CD4-positive, alpha-beta T cell (primary cell): Measurements from ENCODE around the gene NID2. TPM values are rescaled to one million over a fixed set of nuclear protein-coding genes. Genes with fewer than 3 reads are reported as not detected.

Experiments
- ATAC-seq: fragments of 200-7000 bp; cut with Tn5 transposase; one replicate; pipeline ENCODE4 v1.10.0; 2022; ENCODE audit warnings: mild to moderate bottlenecking; ENCODE audit not compliant: poor library complexity
- CTCF ChIA-PET: fragments of 350-600 bp; sonication (Branson Sonifier 250); formaldehyde crosslinking; loops from one replicate; lab custom pipeline; 2021; ENCODE audit warnings: antibody characterized with exemption, inconsistent platforms; lab: Charles Lee
- POLR2A ChIA-PET: fragments of 350-600 bp; sonication (Branson Sonifier 250); formaldehyde crosslinking; loops from one replicate; lab custom pipeline; 2021; ENCODE audit warnings: antibody characterized with exemption, inconsistent platforms; lab: Charles Lee
- DNase-seq, 14 experiments: peaks; one replicate each; pipeline ENCODE4 v3.0.0-alpha.2; 2013 to 2020; ENCODE audit warnings: mixed read lengths in 2 of 14
- H3K27ac ChIP-seq, 2 donors: one replicate each; pipeline versions ENCODE4 v1.5.1 to v1.7.0; 2013; ENCODE audit warnings: low read length in 2 of 2, low read depth in 1 of 2, mild to moderate bottlenecking in 1 of 2
- H3K27me3 ChIP-seq, 2 experiments: 1 replicate in 1 of 2; 2 replicates in 1 of 2; pipeline versions ENCODE4 v1.6.1 to v1.7.0; 2013; ENCODE audit warnings: low read length in 2 of 2, control low read depth in 1 of 2, mild to moderate bottlenecking in 1 of 2, moderate library complexity in 1 of 2; ENCODE audit not compliant: insufficient read depth in 2 of 2, control insufficient read depth in 1 of 2
- H3K36me3 ChIP-seq: one replicate; pipeline ENCODE4 v1.6.1; 2013; ENCODE audit warnings: low read length, control low read depth; ENCODE audit not compliant: insufficient read depth
- H3K4me1 ChIP-seq: one replicate; pipeline ENCODE4 v1.6.1; 2013; ENCODE audit warnings: low read length, control low read depth; ENCODE audit not compliant: insufficient read depth
- H3K4me3 ChIP-seq: one replicate; pipeline ENCODE4 v1.5.1; 2013; ENCODE audit warnings: mild to moderate bottlenecking, low read length, moderate library complexity
- H3K9me3 ChIP-seq, 2 experiments: 1 replicate in 1 of 2; 2 replicates in 1 of 2; pipeline versions ENCODE4 v1.6.1 to v1.7.0; 2013; ENCODE audit warnings: low read length in 2 of 2, mild to moderate bottlenecking in 2 of 2, control low read depth in 1 of 2, moderate library complexity in 1 of 2; ENCODE audit not compliant: control insufficient read depth in 1 of 2, insufficient read depth in 1 of 2
- H3K27ac Mint-ChIP-seq: one replicate; pipeline ENCODE4 v1.8.0; 2020; ENCODE audit warnings: mixed read lengths
- H3K27me3 Mint-ChIP-seq: one replicate; pipeline ENCODE4 v1.8.0; 2021; ENCODE audit warnings: mixed read lengths
- H3K36me3 Mint-ChIP-seq: one replicate; pipeline ENCODE4 v1.8.0; 2021; ENCODE audit warnings: low read depth, mixed read lengths
- H3K4me1 Mint-ChIP-seq: one replicate; pipeline ENCODE4 v1.8.0; 2021; ENCODE audit warnings: low read depth, mixed read lengths
- H3K4me3 Mint-ChIP-seq: one replicate; pipeline ENCODE4 v1.8.0; 2020; ENCODE audit warnings: mild to moderate bottlenecking, mixed read lengths
- H3K9me3 Mint-ChIP-seq: one replicate; pipeline ENCODE4 v1.8.0; 2020; ENCODE audit warnings: mixed read lengths
- intact Hi-C, 2 experiments: fragments of 100-400 bp; cut with DNase I in 1 of 2; cut with micrococcal nuclease in 1 of 2; formaldehyde crosslinking; loops; one replicate each; pipeline versions ENCODE4 v1.15.1 to v1.9.0; 2023 to 2025; cut with DNase I, micrococcal nuclease
- total RNA-seq, 174 experiments: library from RNA in 2 of 174; stranded (reverse) in 2 of 174; gene quantifications; one replicate each; pipeline ENCODE4 v1.2.3 and lab custom pipeline; 2021 to 2026
- TF ChIP-seq, protein P1 (sequence below): fragments of 200-600 bp; IDR thresholded peaks from one replicate; pipeline ENCODE4 v1.8.0; 2022; ENCODE audit warnings: antibody characterized with exemption, mild to moderate bottlenecking

NID2 gene
- total RNA-seq, 2 experiments from 2014 or later = 0.19 TPM; not detected in 1

DNA sequence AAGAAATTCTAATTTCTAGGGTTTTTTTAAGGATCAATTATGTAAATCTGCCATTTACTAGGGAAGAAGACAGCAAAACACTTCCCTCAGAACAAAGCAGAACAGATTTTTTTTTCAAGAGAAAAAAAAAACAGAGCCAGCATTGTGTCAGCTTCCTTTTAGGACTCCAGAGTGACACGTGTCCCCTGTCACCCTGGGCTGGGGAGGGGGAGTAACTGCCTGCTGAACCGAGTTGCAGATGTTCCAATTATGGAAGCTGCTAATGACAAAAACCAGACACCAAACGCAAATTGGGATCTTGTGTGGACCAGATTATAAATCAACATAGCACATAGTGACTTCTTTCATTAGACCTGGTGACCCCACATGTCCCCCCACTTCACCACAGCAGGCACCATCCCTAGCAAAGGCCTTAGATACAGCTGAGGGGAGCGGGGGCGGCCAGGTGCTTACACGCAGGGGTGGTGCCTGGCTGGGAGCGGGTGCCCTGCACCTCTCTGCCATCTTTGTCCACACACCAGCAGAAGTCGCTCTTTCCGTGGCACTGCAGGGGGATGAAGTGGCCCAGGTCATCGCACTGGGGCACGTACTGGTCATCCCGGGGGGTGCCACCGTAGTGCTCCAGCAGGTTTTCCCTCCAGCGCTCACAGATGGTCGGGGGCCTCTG, 54.1 kb downstream of the NID2 start:
- peaks cover 2% of the 10 kb centered on the region for H3K4me1 Mint-ChIP-seq
- no peak overlapping the region for H3K4me3 ChIP-seq
- ChIA-PET POLR2A (no interaction called here), CTCF (interaction anchor here (0.6 to 1.4 kb wide), 2 partner anchors 19 to 87 kb away, joined by 3 read pairs; no protein-coding TSS in a partner anchor)
- no peak overlapping the region for H3K27ac Mint-ChIP-seq
- no peaks in the 10 kb centered on the region for H3K27me3 ChIP-seq
- no peaks in the 10 kb centered on the region for H3K9me3 Mint-ChIP-seq
- TF ChIP-seq, protein P1, sequence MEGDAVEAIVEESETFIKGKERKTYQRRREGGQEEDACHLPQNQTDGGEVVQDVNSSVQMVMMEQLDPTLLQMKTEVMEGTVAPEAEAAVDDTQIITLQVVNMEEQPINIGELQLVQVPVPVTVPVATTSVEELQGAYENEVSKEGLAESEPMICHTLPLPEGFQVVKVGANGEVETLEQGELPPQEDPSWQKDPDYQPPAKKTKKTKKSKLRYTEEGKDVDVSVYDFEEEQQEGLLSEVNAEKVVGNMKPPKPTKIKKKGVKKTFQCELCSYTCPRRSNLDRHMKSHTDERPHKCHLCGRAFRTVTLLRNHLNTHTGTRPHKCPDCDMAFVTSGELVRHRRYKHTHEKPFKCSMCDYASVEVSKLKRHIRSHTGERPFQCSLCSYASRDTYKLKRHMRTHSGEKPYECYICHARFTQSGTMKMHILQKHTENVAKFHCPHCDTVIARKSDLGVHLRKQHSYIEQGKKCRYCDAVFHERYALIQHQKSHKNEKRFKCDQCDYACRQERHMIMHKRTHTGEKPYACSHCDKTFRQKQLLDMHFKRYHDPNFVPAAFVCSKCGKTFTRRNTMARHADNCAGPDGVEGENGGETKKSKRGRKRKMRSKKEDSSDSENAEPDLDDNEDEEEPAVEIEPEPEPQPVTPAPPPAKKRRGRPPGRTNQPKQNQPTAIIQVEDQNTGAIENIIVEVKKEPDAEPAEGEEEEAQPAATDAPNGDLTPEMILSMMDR = no peak
- no peaks in the 10 kb centered on the region for H3K9me3 ChIP-seq
- peaks cover 19% of the 10 kb centered on the region for H3K36me3 ChIP-seq
- H3K27me3 Mint-ChIP-seq = peaks cover 6% of the 10 kb centered on the region
- H3K4me3 Mint-ChIP-seq = no peak overlapping the region
- no peak overlapping the region for H3K27ac ChIP-seq
- no peak for DNase-seq
- intact Hi-C loops = no loop called here
- H3K4me1 ChIP-seq = no peaks in the 10 kb centered on the region
- ATAC-seq = no peak
- H3K36me3 Mint-ChIP-seq = peaks cover 26% of the 10 kb centered on the region

DNA sequence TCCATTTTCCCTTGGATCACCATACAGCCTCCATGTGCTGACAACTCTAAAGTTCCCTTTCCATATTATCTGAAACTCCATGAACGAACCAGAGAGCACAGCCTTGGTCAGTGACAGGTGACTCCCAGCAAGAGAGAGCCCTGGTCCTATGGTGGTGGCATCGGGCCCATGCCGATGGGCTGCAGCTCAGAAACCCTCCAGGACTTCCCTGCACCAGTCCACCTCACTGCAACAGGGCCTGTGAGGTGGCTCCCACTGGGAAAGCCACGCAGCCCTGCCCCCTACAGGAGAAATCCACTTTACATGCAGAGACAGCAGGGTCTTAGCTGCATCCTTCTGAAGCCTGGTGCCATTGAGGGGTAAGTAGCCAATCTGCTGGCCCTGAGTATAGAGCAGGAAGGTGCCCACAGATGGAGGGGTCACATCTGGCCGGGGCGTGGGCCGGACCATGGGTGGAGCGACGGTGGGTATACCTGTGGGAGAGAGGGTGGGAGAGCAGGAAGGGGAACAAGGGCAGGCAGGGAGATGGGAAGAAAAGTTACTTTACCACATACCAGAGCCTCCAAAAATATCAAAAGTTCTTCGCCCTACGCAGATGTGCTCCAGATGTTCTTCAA, 54.8 kb downstream of the NID2 start:
- Mint-ChIP-seq H3K4me1 (no peaks in the 10 kb centered on the region), H3K27me3 (peaks cover 6% of the 10 kb centered on the region), H3K4me3 (no peak overlapping the region), H3K9me3 (no peaks in the 10 kb centered on the region), H3K36me3 (peaks cover 32% of the 10 kb centered on the region), H3K27ac (no peak overlapping the region)
- Histone ChIP-seq H3K36me3 (peaks cover 26% of the 10 kb centered on the region), H3K4me1 (no peaks in the 10 kb centered on the region), H3K4me3 (no peak overlapping the region), H3K27ac (no peak overlapping the region), H3K9me3 (no peaks in the 10 kb centered on the region), H3K27me3 (no peaks in the 10 kb centered on the region)
- intact Hi-C loops = no loop called here
- ChIA-PET POLR2A (no interaction called here), CTCF (interaction anchor here (0.6 to 1.4 kb wide), 2 partner anchors 18 to 86 kb away, joined by 3 read pairs; no protein-coding TSS in a partner anchor)
- TF ChIP-seq, protein P1 = no peak
- DNase-seq (peak in 3 of 14 experiments; percentile 14 to 27 (median 19)), ATAC-seq (peak; percentile 32)

DNA sequence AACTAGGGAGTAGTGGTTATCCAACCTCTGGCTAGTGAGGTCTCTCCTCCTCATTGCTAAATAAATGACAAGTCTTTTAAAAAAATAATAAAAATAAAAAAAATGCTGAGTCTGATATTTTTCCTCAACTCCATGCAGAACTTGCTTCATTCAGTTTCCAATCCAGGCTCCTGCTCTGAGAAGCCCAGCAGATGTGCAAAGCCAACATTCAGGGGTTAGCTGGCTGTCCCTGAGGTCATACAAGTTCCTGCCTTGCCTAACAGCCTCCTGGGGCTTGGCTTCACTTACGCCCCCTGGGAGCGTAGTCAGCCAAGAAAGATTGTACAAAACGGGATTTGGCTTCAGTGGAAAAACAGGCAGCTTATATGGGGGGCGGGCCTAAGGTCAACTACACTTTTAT, 56.2 kb downstream of the NID2 start:
- TF ChIP-seq, protein P1 = no peak
- intact Hi-C loops = no loop called here
- H3K27ac ChIP-seq = no peak overlapping the region
- DNase-seq (no peak), ATAC-seq (no peak)
- H3K9me3 ChIP-seq = no peaks in the 10 kb centered on the region
- H3K4me1 Mint-ChIP-seq = no peaks in the 10 kb centered on the region
- ChIA-PET POLR2A (interaction anchor here (1.0 kb wide), 1 partner anchor 19 kb away, joined by 3 read pairs; no protein-coding TSS in a partner anchor), CTCF (no interaction called here)
- no peak overlapping the region for H3K27ac Mint-ChIP-seq
- peaks cover 6% of the 10 kb centered on the region for H3K27me3 Mint-ChIP-seq
- H3K4me3 Mint-ChIP-seq = no peak overlapping the region
- H3K4me1 ChIP-seq = no peaks in the 10 kb centered on the region
- H3K9me3 Mint-ChIP-seq = no peaks in the 10 kb centered on the region
- no peaks in the 10 kb centered on the region for H3K27me3 ChIP-seq
- H3K36me3 Mint-ChIP-seq = peaks cover 46% of the 10 kb centered on the region
- no peak overlapping the region for H3K4me3 ChIP-seq
- peaks cover 40% of the 10 kb centered on the region for H3K36me3 ChIP-seq
